ENCODE measurements around the gene CEP192.
A peak's percentile ranks its signal among the peaks of the same experiment; 100 is the strongest.

The CEP192 gene

GRCh38 chr18:13099113-13099512 lies 108.0 kb downstream of the CEP192 start:
- DNase-seq (ENCODE audit: low spot score), result no peak

GRCh38 chr18:13100942-13101658 lies 109.9 kb downstream of the CEP192 start:
- DNase-seq (ENCODE audit: low spot score), result no peak

- DNase-seq (ENCODE audit: low spot score), result no peak
These were observed 110.6 kb downstream of the CEP192 start for GRCh38 chr18:13101659-13102197.

- no peak for DNase-seq (ENCODE audit: low spot score)
These were observed 112.2 kb downstream of the CEP192 start for GRCh38 chr18:13103366-13103765.

- DNase-seq (ENCODE audit: low spot score), result no peak
These were observed 113.9 kb downstream of the CEP192 start for GRCh38 chr18:13105059-13105458.

GRCh38 chr18:13107074-13107473 lies 115.9 kb downstream of the CEP192 start:
- no peak for DNase-seq (ENCODE audit: low spot score)

DNA sequence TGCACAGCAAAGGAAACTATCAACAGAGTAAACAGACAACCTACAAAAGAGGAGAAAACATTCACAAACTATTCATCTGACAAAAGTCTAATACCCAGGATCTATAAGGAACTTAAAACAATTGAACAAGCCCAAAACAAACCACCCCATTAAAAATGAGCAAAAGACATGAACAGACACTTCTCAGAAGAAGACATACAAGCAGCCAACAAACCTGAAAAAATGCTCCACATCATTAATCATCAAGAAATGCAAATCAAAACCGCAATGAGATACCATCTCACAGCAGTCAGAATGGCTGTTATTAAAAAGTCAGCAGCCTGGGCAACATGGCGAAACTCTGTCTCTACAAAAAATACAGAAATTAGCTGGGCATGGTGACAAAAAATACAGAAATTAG lies 117.2 kb downstream of the CEP192 start:
- no peak for DNase-seq (ENCODE audit: low spot score)

DNA sequence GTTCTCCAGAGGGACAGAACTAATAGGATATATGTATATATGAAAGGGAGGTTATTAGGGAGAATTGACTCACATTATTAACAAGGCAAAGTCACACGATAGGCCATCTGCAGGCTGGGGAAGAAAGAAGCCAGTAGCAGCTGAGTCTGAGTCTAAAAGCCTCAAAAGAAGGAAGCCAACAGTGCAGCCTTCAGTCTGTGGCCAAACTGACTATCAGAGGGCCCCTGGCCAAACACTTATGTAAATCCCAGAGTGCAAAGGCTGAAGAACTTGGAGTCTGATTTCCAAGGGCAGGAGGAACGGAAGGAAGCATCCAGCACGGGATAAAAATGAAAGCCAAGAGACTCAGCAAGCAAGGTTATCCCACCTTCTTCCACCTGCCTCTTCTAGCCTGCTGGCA lies 119.4 kb downstream of the CEP192 start:
- DNase-seq (ENCODE audit: low spot score), result no peak

DNA sequence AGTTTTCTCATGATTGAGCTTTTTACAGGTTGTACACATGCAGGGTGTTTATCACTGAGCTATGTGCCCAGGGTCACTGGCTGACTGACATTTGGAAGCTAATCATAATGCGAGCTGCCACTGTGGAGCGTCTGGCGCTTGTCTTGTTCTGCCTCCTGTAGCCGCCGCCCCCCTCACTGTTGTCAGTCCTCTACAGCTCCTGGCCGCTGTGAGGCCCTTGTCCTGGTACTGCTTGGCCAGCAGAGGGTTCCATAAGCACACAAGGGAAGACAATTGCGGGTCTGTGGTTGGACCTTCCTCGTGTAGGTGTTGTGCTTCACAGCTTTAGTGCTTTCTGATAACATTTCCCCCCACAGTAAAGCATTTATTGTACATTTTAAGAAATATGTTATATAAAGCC lies 121.8 kb downstream of the CEP192 start:
- DNase-seq (ENCODE audit: low spot score), result peak; percentile 86

DNA sequence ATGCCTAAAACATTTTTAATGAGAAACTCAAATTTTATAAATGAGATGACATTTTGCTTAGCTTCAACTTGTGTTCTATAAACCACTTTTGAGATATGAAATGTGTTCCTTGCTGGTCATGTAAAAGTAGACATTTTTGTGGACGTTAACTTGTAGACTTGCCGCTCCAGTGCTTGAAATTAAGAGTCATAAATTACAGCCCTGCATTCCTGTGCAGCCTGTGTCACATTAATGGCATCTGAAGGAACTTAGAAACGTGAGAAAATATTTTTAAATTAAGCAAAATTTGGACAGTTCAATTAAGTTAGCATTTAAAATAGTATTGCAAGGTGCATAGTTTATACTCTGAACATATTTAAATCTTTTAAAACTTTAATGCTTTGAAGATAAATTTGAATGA lies 129.1 kb downstream of the CEP192 start:
- DNase-seq (ENCODE audit: low spot score), result no peak

GRCh38 chr18:13120983-13121441 lies 129.8 kb downstream of the CEP192 start:
- DNase-seq (ENCODE audit: low spot score), result no peak

DNA sequence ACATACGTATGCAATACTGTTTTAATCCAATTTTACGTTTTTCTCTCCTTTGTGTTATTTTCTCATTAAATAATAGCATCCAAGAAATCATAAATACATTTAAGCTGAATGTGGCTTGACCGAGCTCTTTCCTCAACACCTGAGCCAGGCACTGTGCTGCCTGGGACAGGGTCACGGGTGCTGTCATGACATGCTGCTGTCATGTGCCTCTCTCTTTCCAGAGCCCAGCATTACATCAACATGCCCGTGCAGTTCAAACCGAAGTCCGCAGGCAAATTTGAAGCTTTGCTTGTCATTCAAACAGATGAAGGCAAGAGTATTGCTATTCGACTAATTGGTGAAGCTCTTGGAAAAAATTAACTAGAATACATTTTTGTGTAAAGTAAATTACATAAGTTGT lies 133.2 kb downstream of the CEP192 start:
- no peak for DNase-seq (ENCODE audit: low spot score)

- DNase-seq (ENCODE audit: low spot score), result no peak
These were observed 134.0 kb downstream of the CEP192 start for GRCh38 chr18:13125191-13125590.

GRCh38 chr18:13126966-13127598 lies 135.9 kb downstream of the CEP192 start:
- DNase-seq (ENCODE audit: low spot score), result no peak

GRCh38 chr18:13131283-13131682 lies 140.1 kb downstream of the CEP192 start:
- DNase-seq (ENCODE audit: low spot score), result no peak

- no peak for DNase-seq (ENCODE audit: low spot score)
These were observed 143.6 kb downstream of the CEP192 start for GRCh38 chr18:13134551-13135401.

DNA sequence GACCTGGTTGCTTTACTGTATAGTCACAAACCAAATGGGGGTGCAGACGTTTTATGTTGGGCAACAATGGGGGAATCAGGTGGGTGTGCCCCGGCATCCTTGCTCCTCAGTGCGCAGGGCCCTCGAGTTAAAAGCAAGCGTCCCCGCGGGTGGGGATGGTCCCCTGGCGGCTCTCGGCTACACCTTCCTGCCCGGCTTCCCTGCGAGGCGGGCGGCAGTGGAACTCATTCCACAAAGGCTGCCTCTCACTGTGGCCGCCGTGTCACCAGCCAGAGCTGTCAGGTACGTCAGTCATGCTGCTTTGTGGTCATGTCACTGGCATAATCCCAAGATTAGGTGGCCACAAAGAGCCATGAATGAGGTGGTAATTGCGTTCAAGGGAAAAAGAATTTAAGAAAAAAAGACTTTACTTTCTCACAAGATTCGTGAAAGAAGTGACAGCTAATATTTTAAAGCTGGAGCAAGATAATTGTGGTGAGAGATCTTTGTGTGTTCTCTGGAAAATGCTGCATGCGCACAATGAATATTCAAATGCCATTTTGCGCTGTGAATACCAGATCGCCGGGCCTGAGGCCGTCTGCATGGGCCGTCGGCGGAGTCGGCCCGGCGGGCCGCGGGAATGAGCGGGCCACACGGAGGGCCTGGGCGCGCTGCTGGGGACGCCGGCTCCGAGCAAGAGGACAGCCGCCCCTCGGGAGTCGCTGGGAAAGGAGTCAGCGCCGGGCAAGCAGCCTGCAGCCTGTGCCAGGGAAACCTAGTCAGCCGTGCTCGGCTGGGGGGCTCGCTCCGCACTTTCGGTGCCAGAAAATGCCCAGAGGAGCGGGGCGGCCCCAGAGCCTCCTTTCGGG lies 145.1 kb downstream of the CEP192 start:
- peak; percentile 89 for DNase-seq (ENCODE audit: low spot score)

DNA sequence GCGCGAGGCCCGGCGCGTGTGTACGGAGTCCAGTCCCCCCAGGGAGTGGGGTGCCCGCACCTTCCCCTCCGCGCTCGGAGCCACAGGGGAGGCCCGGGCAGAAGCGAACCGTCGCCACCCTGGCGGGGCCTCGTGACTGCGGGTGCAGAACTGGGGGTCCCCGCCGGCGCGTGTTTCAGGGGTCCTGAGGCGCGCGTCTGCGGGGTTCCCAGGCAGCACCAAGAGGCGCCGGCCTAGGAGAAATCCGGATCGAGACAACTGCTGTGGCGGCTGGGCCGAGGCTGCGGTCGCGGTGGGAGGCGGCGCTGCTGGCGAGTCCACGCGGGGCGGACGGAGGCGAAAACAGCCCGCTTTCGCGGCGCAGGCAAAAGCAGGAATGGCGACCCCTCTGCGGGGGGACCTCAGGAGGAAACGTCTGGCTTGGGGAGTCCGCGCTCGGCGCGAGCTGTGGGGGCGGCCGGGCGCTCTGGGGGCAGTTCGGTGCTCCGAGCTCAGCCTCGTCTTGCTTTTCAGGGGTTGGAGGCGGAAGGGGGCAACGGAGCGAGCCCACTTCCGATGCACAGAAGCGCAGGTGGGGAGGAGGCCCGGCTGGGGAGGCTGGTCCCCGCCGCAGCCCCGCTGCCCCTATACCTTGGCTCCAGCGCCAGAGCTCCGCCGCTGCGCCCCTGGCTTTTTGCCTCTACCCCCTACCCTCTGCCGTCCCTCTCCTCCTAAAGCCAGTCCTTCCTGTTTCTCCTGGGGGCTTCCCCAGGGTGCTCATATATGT lies 145.9 kb downstream of the CEP192 start:
- peak; percentile 62 for DNase-seq (ENCODE audit: low spot score)

DNA sequence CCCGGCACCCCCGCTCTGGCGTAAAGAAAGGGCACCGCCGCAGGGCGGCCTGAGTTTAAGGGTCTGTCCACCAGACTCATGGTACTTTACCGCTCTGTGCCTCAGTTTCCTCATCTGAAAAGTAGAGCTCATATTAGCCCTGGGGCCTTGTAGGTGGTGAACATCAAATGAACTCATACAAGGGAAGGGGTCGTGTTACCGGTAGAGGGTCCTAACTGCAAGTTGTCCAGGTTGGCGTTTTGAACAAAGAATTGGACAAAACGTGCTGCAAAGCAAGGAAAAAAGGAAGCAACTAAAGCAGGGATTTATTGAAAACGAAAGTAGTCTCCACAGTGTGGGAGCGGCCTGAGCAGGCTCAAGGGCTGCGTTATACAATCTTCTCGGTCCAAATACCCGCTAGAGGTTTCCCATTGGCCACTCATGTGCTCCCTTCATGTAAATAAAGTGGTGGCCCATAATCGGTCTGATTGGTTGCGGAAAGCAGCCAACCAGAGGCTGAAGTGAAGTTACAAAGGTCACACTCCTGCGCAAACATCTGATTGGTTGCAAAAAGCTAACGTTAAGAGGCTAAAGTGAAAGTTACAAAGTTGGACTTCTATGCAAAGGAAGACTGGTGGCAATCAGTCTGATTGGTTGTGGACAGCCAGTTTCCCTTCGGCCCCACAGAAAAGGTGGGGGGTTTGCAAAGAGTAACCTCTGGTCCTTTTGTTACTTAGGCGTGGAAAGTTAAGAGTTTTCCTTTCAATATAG lies 146.7 kb downstream of the CEP192 start:
- no peak for DNase-seq (ENCODE audit: low spot score)
